GM21447 (cell line): ENCODE data around the gene MOSMO.

Experiments
- ATAC-seq: cut with Tn5 transposase; IDR thresholded peaks from one replicate; pipeline ENCODE4 v1.9.1; 2021; ENCODE audit not compliant: unreplicated experiment

The MOSMO gene

DNA sequence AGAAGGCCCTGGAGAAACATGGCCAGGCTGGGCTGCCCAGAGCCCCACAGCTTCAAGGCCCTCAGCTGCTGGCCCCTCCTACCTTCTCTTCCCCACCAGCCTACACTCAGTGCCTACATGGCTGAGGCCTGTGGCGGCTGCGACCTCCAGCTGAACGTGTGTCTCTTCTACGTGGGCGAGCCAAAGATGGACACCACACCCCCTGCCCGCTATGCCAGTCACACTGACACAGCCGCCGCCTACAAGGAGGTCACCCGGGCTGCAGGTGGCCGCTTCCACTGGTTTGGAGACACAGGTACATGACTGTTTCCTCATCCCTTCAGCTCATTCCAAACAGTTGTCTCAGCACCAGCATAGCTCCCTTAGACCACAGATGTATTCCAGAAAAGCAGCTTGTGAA lies 124.9 kb downstream of the MOSMO start:
- ATAC-seq, result no peak
